ENCODE data around the gene CTSV.
"Not testable (repeated sequence)": the region's sequence is repeated elsewhere in the genome, so short reads cannot be mapped to it uniquely, and the experiment has no call there.

The CTSV gene

GRCh38 chr9:97038611-97039513, at the start of gene CTSV:
Gene CTSV, minus strand, starts transcription at chr9:97039142. Its CDS starts 1,099 bp downstream, at chr9:97038043.
- peak; percentile 10 for DNase-seq (ENCODE audit: extremely low read depth, low read depth)
- TF ChIP-seq CTCF (IDR thresholded peaks at IDR 0.05; ENCODE audit: low read depth, low read length): no peak

GRCh38 chr9:97087668-97088215, 48.8 kb upstream of the CTSV start:
- not testable (repeated sequence) for DNase-seq (ENCODE audit: extremely low read depth, low read depth)

- DNase-seq (ENCODE audit: extremely low read depth, low read depth): not testable (repeated sequence)
Measured at GRCh38 chr9:97084562-97084991, 45.6 kb upstream of the CTSV start.

GRCh38 chr9:97078362-97078761, 39.4 kb upstream of the CTSV start:
- no peak for TF ChIP-seq CTCF (IDR thresholded peaks at IDR 0.05; ENCODE audit: low read depth, low read length)
- DNase-seq (ENCODE audit: extremely low read depth, low read depth): no peak

GRCh38 chr9:97077452-97078295, 38.7 kb upstream of the CTSV start:
- no peak for TF ChIP-seq CTCF (IDR thresholded peaks at IDR 0.05; ENCODE audit: low read depth, low read length)

GRCh38 chr9:97076731-97077451, 37.9 kb upstream of the CTSV start:
- not testable (repeated sequence) for DNase-seq (ENCODE audit: extremely low read depth, low read depth)

More at GRCh38 chr9:97077452-97078295, 38.7 kb upstream of the CTSV start:
- no peak for DNase-seq (ENCODE audit: extremely low read depth, low read depth)

GRCh38 chr9:97076238-97076637, 37.3 kb upstream of the CTSV start:
- TF ChIP-seq CTCF (IDR thresholded peaks at IDR 0.05; ENCODE audit: low read depth, low read length): no peak
- no peak for DNase-seq (ENCODE audit: extremely low read depth, low read depth)

- no peak for DNase-seq (ENCODE audit: extremely low read depth, low read depth)
- TF ChIP-seq CTCF (IDR thresholded peaks at IDR 0.05; ENCODE audit: low read depth, low read length): no peak
Measured at GRCh38 chr9:97075289-97075985, 36.5 kb upstream of the CTSV start.
